SJSA1 (cell line): ENCODE results near the gene DCST2. TPM values are rescaled to one million over a fixed set of nuclear protein-coding genes. Genes with fewer than 3 reads are reported as not detected.

Experiments
- DNase-seq, 2 experiments: peaks; one replicate each; pipeline ENCODE4 v3.0.0-alpha.2; 2015 to 2020; ENCODE audit warnings: low spot score in 2 of 2, low read depth in 1 of 2
- H3K27ac ChIP-seq: fragments of 250-450 bp; sonication (Bioruptor Pico); 2 replicates; pipeline ENCODE4 v1.5.1; 2020; ENCODE audit warnings: mild to moderate bottlenecking, moderate library complexity
- H3K27me3 ChIP-seq: fragments of 250-450 bp; sonication (Bioruptor Pico); replicated peaks from 2 replicates; pipeline ENCODE4 v1.5.1; 2020; ENCODE audit warnings: mild to moderate bottlenecking, moderate library complexity
- H3K36me3 ChIP-seq: fragments of 250-450 bp; sonication (Bioruptor Pico); 2 replicates; pipeline ENCODE4 v1.5.1; 2020; ENCODE audit warnings: mild to moderate bottlenecking
- H3K4me1 ChIP-seq: fragments of 250-450 bp; sonication (Bioruptor Pico); replicated peaks from 2 replicates; pipeline ENCODE4 v1.6.1; 2021; ENCODE audit warnings: mild to moderate bottlenecking
- H3K4me3 ChIP-seq: fragments of 250-450 bp; sonication (Bioruptor Pico); 2 replicates; pipeline ENCODE4 v1.5.1; 2020; ENCODE audit warnings: mild to moderate bottlenecking
- H3K9me3 ChIP-seq: fragments of 250-450 bp; sonication (Bioruptor Pico); replicated peaks from 2 replicates; pipeline ENCODE4 v1.5.1; 2020; ENCODE audit warnings: mild to moderate bottlenecking
- total RNA-seq: library from RNA; depleted of rRNA; stranded (reverse); fragments of >200 nt; shearing (Covaris generic); gene quantifications from 2 replicates; pipeline ENCODE4 v1.2.3, GENCODE V29; 2014

The DCST2 gene
- total RNA-seq, 1 experiment from 2014 or later = not detected

DNA sequence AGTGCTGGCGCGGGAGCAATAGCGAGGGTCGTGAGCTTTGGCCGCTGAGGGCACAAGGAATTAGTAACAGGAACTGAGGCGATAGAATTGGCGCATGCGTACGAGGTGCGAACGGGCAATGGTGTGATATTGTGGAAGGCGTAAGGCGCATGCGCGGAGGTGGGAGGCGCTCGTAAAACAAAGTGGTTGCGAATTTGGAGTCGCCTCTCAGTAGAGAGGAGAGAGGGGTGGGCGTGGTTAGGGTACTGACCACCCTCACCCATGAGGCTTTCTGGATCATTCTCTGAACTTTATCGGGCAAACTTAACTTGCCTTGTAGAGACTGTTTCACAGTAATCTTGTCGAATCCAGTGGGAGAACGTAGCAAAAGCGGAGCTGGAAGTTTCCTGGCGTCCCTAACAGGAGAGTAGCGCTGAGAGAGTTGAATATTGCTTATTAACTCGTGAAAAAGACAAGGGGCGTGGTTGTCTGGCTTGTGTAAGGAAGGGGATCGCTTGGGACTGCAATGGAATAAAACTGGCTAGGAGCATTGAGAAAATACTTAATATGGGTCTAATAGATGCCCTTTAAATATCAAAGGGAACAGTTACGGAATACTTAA, 58.7 kb downstream of the DCST2 start:
- Histone ChIP-seq H3K27me3 (no peaks in the 10 kb centered on the region), H3K36me3 (peaks cover 51% of the 10 kb centered on the region), H3K9me3 (no peaks in the 10 kb centered on the region), H3K4me3 (peak overlapping the region; percentile 53), H3K4me1 (peaks cover 41% of the 10 kb centered on the region), H3K27ac (peak overlapping the region; percentile 97)
- peak; percentile 96 to 99 for DNase-seq

DNA sequence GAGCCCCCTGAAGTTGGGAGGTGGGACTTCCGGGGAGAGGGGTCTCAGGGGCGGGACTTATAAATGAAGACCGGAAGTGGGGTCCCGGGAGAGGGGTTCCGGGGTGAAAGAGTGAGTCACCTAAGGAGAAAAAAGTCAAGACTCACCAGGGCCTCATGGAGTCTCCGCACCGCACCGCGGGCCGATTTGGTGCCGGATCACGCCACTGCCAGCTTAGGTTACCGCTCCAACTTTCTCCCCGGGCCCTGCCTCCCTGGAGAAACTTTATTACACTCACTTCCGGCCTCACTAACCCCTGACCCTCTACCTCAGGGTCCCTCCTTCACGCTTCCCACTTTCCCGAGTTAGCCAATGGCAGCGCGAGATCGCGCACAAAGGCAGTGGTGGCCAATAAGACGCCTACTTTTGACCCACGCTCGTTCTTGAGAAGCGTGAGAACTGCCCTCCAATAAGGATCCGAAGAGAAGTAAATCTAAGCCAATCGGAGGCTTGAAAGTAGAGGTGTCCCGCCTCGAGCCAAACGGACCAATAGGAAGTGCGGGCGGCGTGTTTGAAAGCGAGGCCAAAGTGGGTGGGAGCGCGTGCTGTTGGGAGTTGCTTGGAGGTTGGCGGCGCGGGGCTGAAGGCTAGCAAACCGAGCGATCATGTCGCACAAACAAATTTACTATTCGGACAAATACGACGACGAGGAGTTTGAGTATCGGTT, 59.3 kb downstream of the DCST2 start, which contains the start of gene CKS1B:
Gene CKS1B, plus strand, starts transcription at position 580 of the 706 bp plus-strand sequence. Its CDS starts 65 bp downstream, at position 645.
- Histone ChIP-seq H3K9me3 (no peaks in the 10 kb centered on the region), H3K4me3 (peak within 1 kb of the TSS; percentile 53), H3K27ac (peak within 1 kb of the TSS; percentile 97), H3K4me1 (peaks cover 47% of the 10 kb centered on the region), H3K27me3 (no peaks in the 10 kb centered on the region), H3K36me3 (peaks cover 47% of the 10 kb centered on the region)
- peak; percentile 99 to 100 for DNase-seq

DNA sequence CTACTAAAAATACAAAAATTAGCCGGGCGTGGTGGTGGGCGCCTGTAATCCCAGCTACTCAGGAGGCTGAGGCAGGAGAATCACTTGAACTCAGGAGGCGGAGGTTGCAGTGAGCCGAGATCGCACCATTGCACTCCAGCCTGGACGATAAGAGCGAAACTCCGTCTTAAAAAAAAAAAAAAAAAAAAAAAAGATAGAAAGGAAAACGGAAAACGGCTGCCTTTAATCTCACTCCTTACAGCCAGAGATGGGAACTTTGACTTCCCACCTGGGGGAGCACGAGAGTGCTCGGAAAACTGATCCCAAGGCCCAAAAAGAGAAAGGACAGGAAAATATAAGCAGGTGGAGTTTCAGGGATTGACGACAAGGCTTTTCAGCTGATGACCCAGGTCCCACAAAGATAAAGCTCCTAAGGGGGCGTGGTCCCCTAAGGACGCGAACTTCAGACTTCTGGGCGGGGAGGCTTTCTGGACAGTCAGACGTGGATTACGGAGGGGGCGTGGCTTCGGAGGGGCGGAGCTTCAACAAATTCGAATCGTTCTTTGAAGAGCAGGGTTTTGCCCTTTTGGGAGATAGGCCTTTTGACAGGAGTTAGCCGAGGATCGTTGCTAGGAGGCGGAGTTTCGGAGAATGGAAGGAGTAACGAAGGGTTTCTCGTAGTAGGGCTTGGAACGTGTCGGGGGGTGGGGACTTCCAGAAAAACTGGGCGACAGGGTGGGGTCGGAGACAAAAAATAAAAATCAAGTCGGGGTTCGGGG, 60.1 kb downstream of the DCST2 start:
- H3K4me3 ChIP-seq = peak overlapping the region; percentile 53
- H3K36me3 ChIP-seq = peaks cover 50% of the 10 kb centered on the region
- peak overlapping the region; percentile 97 for H3K27ac ChIP-seq
- no peaks in the 10 kb centered on the region for H3K27me3 ChIP-seq
- no peaks in the 10 kb centered on the region for H3K9me3 ChIP-seq
- H3K4me1 ChIP-seq = peaks cover 52% of the 10 kb centered on the region
- peak; percentile 98 to 99 for DNase-seq

DNA sequence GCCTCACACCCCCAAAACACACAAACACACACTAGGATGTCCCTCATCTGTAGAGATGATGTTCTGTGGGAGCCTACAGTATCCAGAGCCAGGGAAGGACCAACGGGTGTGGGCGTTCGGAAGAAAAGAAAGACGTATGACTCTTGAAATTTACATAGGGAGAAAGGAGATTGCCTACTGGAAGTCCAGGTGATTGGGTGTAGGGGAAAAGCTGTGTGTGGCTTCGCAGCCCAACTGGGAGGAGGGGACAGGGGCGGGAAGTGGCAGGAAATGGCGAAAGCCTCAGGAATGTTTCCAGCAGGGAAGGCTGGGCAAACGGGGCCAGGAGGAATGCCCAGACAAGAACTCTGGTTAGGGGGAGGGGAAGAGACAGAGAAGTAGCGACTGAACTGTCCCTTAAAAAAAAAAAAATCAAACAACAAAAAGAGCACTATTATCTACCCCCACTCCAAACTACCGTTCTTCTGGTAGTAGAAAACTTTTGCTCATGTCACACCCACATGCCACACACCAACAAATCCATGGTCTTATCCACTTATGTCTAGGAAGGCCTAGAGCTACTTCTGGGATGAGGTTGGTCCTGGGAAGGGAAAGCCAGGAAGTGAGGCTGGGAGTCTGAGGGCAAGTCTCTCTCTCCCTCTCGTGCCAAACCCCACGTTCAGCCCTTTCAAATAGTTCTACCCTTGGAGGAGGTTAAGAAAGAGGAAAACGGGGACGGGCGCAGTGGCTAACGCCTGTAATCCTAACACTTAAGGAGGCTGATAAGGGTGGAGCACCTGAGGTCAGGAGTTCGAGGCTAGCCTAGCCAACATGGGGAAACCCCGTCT, 60.9 kb downstream of the DCST2 start:
- Histone ChIP-seq H3K4me1 (peaks cover 52% of the 10 kb centered on the region), H3K9me3 (no peaks in the 10 kb centered on the region), H3K36me3 (peaks cover 50% of the 10 kb centered on the region), H3K27me3 (no peaks in the 10 kb centered on the region), H3K4me3 (peak overlapping the region; percentile 53), H3K27ac (peak overlapping the region; percentile 97)
- peak; percentile 98 to 99 for DNase-seq

DNA sequence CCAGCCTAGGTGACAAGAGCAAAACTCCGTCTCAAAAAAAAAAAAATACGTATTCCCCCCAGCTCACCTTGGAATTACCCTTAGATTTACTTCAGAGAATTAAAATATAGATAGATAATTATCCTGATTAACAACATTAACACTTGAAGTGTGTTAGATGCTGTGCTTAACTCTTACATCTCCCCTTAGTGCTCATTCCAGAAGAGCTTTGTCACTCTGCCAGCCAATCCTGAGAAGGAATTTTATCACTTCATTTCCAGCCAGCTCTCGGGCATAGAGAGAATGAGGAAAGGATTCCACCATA, 61.4 kb downstream of the DCST2 start:
- peak overlapping the region; percentile 19 for H3K4me3 ChIP-seq
- no peaks in the 10 kb centered on the region for H3K9me3 ChIP-seq
- DNase-seq = no peak
- H3K36me3 ChIP-seq = peaks cover 50% of the 10 kb centered on the region
- no peaks in the 10 kb centered on the region for H3K27me3 ChIP-seq
- peaks cover 52% of the 10 kb centered on the region for H3K4me1 ChIP-seq
- H3K27ac ChIP-seq = peak overlapping the region; percentile 97

DNA sequence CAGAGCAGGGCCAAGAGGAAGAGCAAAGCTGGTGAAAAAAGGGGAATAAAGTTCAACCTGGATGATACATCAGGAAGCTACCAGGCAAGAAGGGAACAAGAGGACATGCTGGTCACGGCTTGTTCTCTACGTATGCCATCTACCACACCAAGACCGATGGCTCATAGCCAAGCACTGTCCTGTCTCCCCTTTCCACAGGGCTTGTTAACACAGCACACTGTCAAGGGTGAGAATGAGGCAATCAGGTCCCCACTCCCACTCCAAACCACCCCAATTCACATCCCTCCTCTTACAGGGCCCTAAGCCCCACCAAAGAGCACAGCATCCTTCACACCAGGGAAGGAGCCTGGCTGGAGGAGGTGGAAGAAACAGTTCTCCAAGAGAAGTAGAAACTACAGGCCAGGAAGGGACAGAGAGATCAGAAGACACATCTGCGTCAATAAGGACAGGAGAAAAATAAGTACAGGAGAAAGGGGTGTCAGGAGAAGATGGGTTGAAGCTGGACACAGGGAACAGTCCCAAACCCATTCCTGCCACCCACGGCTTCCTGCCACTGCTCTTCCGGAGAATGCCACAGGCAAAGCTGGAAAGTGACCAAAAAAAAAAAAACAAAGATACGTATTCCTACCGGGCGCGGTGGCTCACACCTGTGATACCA, 62.1 kb downstream of the DCST2 start:
- DNase-seq = peak in 1 of 2 experiments; percentile 58
- Histone ChIP-seq H3K4me1 (peaks cover 49% of the 10 kb centered on the region), H3K36me3 (peaks cover 54% of the 10 kb centered on the region), H3K9me3 (no peaks in the 10 kb centered on the region), H3K4me3 (no peak overlapping the region; the same call in 1 of the 2 replicates), H3K27ac (peak overlapping the region; percentile 97), H3K27me3 (no peaks in the 10 kb centered on the region)

DNA sequence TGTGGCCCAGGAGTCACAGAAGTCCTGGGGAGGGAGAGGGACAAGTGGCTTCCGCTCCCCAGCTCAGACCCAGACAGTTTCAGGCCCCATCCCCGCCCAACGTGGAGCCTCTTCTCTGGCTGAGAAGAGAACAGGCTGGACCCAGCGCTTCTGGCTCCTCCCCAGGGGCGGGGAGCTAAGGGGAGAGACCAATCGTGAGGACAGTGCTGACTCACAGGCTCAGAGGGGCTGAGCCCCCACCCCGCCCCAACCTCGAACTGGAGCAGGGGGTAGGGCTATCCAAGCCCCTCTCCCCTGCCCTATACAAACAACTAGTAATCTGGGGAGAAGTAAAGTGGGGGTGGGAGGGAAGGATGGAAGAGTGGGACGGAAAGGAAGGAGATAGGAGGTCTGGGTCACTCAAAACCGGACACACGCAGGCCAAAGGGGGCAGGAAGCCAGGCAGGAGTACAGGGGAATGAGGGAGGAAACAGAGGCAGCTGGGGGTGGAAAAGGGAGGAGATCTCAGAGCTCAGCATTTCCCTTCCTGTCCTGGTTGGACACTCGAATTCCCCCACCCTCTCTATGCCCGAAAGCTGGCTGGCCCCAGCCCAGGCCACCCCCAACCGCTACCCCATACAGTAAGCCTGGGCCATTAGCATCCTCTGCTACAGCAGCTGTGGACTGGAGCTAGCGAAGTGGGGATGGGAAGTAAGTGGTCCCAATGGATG, 62.8 kb downstream of the DCST2 start, which contains the start of gene SHC1:
Gene SHC1, minus strand, starts transcription at position 117 of the 710 bp plus-strand sequence. CDS start 221 bp downstream, outside the sequence.
- Histone ChIP-seq H3K4me1 (peaks cover 43% of the 10 kb centered on the region), H3K4me3 (peak within 1 kb of the TSS; percentile 33), H3K9me3 (no peaks in the 10 kb centered on the region), H3K27ac (peak within 1 kb of the TSS; percentile 97), H3K27me3 (no peaks in the 10 kb centered on the region), H3K36me3 (peaks cover 54% of the 10 kb centered on the region)
- DNase-seq = peak; percentile 95 to 97

DNA sequence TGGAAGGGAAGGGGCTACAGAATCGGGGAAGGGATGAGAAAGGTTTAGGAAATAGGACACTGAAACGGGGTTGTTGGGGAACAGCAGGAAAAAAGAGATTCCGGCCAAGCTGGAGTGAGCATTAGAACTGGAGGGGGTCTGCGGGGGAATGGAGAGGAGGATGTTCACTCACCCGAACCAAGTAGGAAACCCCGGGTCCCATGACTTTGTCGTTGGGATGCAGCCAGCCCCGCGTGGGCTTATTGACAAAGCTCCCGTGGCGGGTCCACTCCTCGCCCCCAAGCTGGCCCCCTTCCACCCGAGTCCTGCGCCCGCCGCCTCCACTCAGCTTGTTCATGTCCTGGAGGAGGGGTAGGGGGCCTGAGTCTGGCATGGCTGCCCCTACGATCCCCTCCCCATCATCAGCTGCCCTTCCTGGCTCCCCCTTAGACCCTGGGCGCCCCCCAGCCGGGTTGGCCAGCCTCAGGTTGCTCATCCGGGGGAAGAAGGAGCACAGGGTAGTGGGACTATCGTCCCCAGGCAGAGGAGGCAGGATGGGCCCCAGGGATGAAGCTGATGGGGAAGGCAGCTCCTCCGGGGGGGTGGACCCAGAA, 63.6 kb downstream of the DCST2 start:
- DNase-seq = no peak
- Histone ChIP-seq H3K27me3 (no peaks in the 10 kb centered on the region), H3K9me3 (no peaks in the 10 kb centered on the region), H3K27ac (peak overlapping the region; percentile 97), H3K4me3 (peak overlapping the region; percentile 33), H3K36me3 (peaks cover 54% of the 10 kb centered on the region), H3K4me1 (peaks cover 43% of the 10 kb centered on the region)

DNA sequence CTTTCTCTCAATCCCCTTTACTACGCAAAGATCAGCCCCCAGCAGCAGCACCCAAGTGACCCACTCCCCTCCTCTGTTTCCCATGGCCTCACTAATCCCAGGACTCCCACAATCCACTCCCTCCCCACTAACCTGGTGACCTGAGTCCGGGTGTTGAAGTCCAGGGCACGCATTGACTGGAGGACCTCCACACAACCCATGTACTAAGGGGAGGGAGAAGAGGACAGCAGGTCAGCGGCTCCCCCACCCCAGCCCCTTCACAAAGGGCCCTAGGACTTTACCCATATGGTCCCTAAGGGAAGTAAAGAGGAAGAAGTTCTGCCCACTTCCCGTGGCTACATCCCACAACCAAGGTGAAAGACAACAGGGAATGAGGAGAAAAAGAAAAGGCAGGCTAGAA, 64.3 kb downstream of the DCST2 start:
- Histone ChIP-seq H3K27me3 (no peaks in the 10 kb centered on the region), H3K9me3 (no peaks in the 10 kb centered on the region), H3K36me3 (peaks cover 61% of the 10 kb centered on the region), H3K4me1 (peaks cover 43% of the 10 kb centered on the region), H3K27ac (no peak overlapping the region), H3K4me3 (peak overlapping the region; percentile 33)
- no peak for DNase-seq

DNA sequence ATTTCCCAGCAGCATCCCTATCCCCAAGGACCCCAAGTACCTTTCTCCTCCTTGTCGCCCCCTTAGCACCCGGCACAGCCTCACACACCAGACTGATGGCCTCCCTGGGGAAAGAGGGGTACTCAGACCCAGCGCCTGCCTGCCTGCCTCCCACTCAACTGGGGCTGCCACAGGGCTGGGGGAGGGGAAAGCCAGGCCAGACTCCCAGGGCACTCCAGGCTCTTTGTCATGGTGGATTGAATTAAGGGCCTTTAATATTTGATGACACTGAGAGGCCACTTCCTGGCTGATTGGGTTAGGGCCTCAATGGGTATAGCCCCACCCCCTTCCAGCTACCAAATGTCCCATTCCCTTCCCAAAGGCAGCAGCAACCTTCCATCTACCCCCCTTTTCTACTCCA, 64.8 kb downstream of the DCST2 start:
- H3K4me1 ChIP-seq = peaks cover 43% of the 10 kb centered on the region

More for the DNA sequence above, 64.8 kb downstream of the DCST2 start:
- Histone ChIP-seq H3K9me3 (no peaks in the 10 kb centered on the region), H3K4me3 (no peak overlapping the region), H3K36me3 (peaks cover 66% of the 10 kb centered on the region), H3K27me3 (no peaks in the 10 kb centered on the region), H3K27ac (no peak overlapping the region)
- DNase-seq = no peak
